Ishikawa (cell line): ENCODE data around the gene GUCA2B.

Source experiments
- CREB1 ChIP-seq: IDR thresholded peaks from 2 replicates; pipeline ENCODE4 v1.6.1; 2012; ENCODE audit warnings: low read depth
- EGR1 ChIP-seq: IDR thresholded peaks from 2 replicates; pipeline ENCODE4 v1.6.1; 2012
- EP300 ChIP-seq: IDR thresholded peaks from 2 replicates; pipeline ENCODE4 v1.6.1; 2012; ENCODE audit warnings: borderline replicate concordance
- MAX ChIP-seq: IDR thresholded peaks from 2 replicates; pipeline ENCODE4 v1.6.1; 2012
- REST ChIP-seq: IDR thresholded peaks from 2 replicates; pipeline ENCODE4 v1.6.1; 2012; ENCODE audit warnings: low read depth, mild to moderate bottlenecking
- TAF1 ChIP-seq: IDR thresholded peaks from 2 replicates; pipeline ENCODE4 v1.6.1; 2012; ENCODE audit warnings: low read depth, mild to moderate bottlenecking
- TCF12 ChIP-seq: IDR thresholded peaks from 2 replicates; pipeline ENCODE4 v1.6.1; 2012; ENCODE audit warnings: low read depth
- TEAD4 ChIP-seq: IDR thresholded peaks from 2 replicates; pipeline ENCODE4 v1.6.1; 2012
- YY1 ChIP-seq: IDR thresholded peaks from 2 replicates; pipeline ENCODE4 v1.6.1; 2012; ENCODE audit warnings: low read depth
- ZBTB7A ChIP-seq: IDR thresholded peaks from 2 replicates; pipeline ENCODE4 v1.6.1; 2012; ENCODE audit warnings: low read depth

- no peak for TF ChIP-seq YY1
- no peak for TF ChIP-seq TEAD4
- no peak for TF ChIP-seq TAF1
- TF ChIP-seq CREB1, result no peak
- TF ChIP-seq TCF12, result no peak
- no peak for TF ChIP-seq REST
- no peak for TF ChIP-seq EP300
- no peak for TF ChIP-seq MAX
- no peak for TF ChIP-seq EGR1
- no peak for TF ChIP-seq ZBTB7A
Observed at GRCh38 chr1:42117214-42117613, 36.0 kb upstream of the GUCA2B start.
